GM18505 (cell line): Measurements from ENCODE around the gene IQSEC1.

Source experiments
- ATAC-seq: cut with Tn5 transposase; IDR thresholded peaks from one replicate; pipeline ENCODE4 v1.9.1; 2021; ENCODE audit not compliant: unreplicated experiment
- POLR2A ChIP-seq: IDR thresholded peaks from 4 replicates; pipeline ENCODE4 v1.6.1; 2011; ENCODE audit warnings: borderline replicate concordance; ENCODE audit not compliant: insufficient read depth, insufficient read length; ENCODE audit errors: extremely low read depth

IQSEC1 gene

GRCh38 chr3:13086531-13086981 is 13.3 kb upstream of the IQSEC1 start:
- ATAC-seq, result no peak

GRCh38 chr3:13085846-13086179 is 12.6 kb upstream of the IQSEC1 start:
- ATAC-seq, result no peak
- TF ChIP-seq POLR2A, result no peak

More at GRCh38 chr3:13086531-13086981, 13.3 kb upstream of the IQSEC1 start:
- TF ChIP-seq POLR2A, result no peak

DNA sequence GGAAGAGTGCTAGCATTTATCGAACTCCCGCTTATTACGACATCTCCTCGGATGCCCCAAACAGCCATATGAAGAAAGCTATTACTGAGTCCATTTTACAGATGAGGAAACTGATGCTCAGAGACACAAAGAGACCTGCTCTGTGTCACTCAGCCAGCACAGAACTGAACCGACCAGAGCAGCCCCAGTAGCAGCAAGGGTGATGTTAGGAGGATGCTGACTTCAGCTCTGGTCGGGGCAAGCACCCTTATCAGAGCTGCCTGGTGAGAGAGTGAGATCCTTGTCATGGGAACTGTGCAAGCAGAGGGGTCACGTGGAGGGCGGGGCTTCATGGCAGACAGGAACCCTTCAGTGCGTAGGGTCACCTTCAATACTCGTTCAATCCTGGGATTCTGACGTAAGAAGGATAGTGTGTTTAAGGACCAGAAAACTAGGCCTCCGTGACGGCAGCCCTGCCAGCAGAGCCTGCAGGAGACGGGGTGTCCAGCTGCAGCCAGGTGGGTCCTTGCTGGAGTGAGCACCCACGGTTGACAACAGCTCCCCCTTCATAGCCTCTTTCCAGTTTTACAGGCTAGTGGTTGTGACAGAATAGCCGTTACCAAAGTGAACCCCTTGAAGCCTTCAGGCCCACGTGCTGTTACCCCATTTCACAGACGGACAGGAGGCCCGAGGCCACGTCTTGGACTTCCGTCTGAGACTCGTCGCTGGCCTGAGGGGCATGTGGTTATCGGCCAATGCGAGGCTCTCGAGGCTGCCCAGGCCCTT is 12.0 kb upstream of the IQSEC1 start:
- TF ChIP-seq POLR2A, result no peak
- ATAC-seq, result no peak

GRCh38 chr3:13083898-13084297 is 10.7 kb upstream of the IQSEC1 start:
- no peak for TF ChIP-seq POLR2A
- peak; percentile 63 for ATAC-seq

DNA sequence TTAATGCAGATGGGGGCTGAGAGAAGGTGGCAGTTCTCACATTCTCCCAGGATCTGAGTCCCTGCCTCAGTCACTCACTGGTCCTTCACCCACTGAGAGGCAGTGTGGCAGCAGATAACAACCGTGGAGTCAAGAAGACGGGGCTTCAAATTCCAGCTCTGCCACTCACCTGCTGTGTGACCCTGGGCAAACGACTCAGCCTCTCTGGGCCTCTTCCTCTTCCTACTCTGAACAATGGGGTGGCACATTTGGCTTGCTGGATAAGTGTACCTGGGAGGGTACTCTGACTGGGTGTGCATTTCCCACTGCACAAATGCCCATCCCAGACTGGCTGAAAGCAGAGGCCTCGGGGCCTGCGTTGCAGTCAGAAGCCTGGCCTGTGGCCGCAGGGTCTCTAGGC is 10.0 kb upstream of the IQSEC1 start:
- TF ChIP-seq POLR2A, result no peak
- no peak for ATAC-seq

GRCh38 chr3:13082677-13083076 is 9.4 kb upstream of the IQSEC1 start:
- ATAC-seq, result no peak
- no peak for TF ChIP-seq POLR2A

DNA sequence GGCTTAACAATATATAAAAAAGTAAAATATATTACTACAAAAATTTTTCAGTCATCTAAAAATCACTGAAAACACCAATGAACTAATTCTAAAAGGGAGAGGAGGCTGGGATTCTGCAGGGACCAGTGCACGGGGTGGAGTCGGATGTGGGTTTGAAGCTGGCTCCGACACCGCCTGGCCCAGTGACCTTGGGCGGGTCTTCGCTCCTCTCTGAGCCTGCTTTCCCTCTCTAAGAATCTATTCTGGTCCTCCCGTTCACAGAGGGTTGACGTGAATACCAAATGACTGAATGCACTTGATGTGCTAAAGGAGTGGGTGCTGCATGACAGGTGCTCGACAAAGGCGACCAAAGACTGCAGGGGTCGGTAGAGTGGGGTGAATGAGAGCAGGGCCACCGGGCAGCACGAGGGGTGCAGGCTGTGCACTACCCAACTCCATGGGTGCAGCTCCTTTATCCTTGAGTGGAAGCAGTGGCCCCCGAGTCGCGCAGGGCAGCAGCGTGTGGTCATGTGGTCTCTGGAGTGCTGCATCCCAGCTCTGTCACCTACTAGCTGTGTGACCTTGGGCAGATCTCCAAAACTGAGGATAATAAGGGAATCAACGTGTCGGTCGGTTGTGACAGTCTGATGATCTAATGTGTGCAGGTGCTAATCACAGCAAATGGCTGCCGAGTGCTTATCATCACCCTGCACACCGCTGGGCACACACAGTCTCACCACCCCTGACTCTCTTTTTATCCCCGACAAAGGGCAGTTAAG is 8.6 kb upstream of the IQSEC1 start:
- no peak for TF ChIP-seq POLR2A
- ATAC-seq, result no peak

DNA sequence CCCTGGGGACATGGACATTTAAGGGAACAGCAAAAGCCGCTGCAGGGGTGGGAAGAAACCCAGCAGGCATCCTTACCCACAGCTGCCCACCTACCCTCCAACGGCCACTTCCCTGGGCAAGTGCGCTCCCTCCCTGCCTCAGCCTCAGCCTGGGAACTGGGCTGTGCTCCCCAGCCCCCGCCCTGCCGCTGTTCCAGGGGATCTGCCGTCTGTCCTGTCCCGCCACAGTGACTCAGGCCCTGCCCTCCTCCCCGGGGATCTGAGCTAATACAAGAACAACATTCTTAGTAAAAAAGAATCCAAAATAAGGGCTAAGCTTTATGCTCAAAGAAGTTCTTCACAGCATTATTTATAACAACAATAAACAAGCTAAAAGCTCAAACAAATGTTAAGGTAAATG is 7.4 kb upstream of the IQSEC1 start:
- no peak for TF ChIP-seq POLR2A
- ATAC-seq, result no peak

DNA sequence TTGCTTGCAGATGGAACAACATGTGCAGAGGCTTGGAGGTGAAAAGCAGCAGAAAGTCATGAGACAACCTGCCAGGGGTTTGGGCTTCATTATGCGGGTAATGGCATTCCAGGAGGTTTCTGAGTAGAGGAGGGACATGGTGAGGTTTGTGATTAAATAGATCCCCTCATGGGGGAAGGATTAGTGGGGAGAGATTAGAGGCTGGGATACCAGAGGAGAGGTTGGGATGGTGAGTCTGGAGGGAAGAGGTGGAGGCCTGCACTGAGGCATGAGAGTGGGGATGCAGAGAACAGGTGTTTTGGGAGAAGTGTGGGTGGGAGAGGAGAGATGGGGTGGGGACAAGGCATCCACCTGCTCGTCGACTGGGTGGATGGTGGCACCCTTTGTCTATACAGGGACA is 6.8 kb upstream of the IQSEC1 start:
- no peak for TF ChIP-seq POLR2A
- no peak for ATAC-seq

GRCh38 chr3:13079510-13079909 is 6.3 kb upstream of the IQSEC1 start:
- no peak for TF ChIP-seq POLR2A
- ATAC-seq, result no peak

GRCh38 chr3:13079051-13079450 is 5.8 kb upstream of the IQSEC1 start:
- no peak for ATAC-seq
- no peak for TF ChIP-seq POLR2A

GRCh38 chr3:13078163-13078905 is 5.1 kb upstream of the IQSEC1 start:
- TF ChIP-seq POLR2A, result no peak
- no peak for ATAC-seq

- no peak for TF ChIP-seq POLR2A
- ATAC-seq, result no peak
Observed at GRCh38 chr3:13077431-13078162, 4.4 kb upstream of the IQSEC1 start.
